Stimulated activated CD4-positive, alpha-beta T cell treated with anti-CD3 and anti-CD28 coated beads, Interleukin-2, amount 100 ng/mL, for 48 hours (primary cell): ENCODE data around the gene LAMB3.

Experiments used
- DNase-seq, 2 donors: peaks; one replicate each; pipeline ENCODE4 v3.0.0-alpha.2; 2020

Gene LAMB3

GRCh38 chr1:209630383-209631225, 21.6 kb downstream of the LAMB3 start:
- DNase-seq = no peak

GRCh38 chr1:209629621-209630382, 22.4 kb downstream of the LAMB3 start:
- DNase-seq = no peak

- DNase-seq = no peak
These were observed 23.5 kb downstream of the LAMB3 start for GRCh38 chr1:209628618-209629299.

- peak; percentile 88 to 90 for DNase-seq
These were observed 24.5 kb downstream of the LAMB3 start for GRCh38 chr1:209627732-209628196.

- DNase-seq = no peak
These were observed 25.0 kb downstream of the LAMB3 start for GRCh38 chr1:209627027-209627731.

- no peak for DNase-seq
These were observed 25.7 kb downstream of the LAMB3 start for GRCh38 chr1:209626346-209627026.

- no peak for DNase-seq
These were observed 26.4 kb downstream of the LAMB3 start for GRCh38 chr1:209625791-209626285.

GRCh38 chr1:209624558-209625549, 27.4 kb downstream of the LAMB3 start:
- DNase-seq = no peak

- DNase-seq = no peak
These were observed 29.1 kb downstream of the LAMB3 start for GRCh38 chr1:209622841-209623829.

GRCh38 chr1:209621741-209622655, 30.2 kb downstream of the LAMB3 start:
- DNase-seq = no peak

- DNase-seq = no peak
These were observed 30.9 kb downstream of the LAMB3 start for GRCh38 chr1:209621286-209621685.

- DNase-seq = no peak
These were observed 31.7 kb downstream of the LAMB3 start for GRCh38 chr1:209620487-209620884.

- DNase-seq = no peak
These were observed 32.3 kb downstream of the LAMB3 start for GRCh38 chr1:209619696-209620486.

- DNase-seq = no peak
These were observed 33.3 kb downstream of the LAMB3 start for GRCh38 chr1:209618756-209619420.

GRCh38 chr1:209618291-209618690, 33.9 kb downstream of the LAMB3 start:
- no peak for DNase-seq

GRCh38 chr1:209617755-209618154, 34.5 kb downstream of the LAMB3 start:
- no peak for DNase-seq
